Body of pancreas (tissue), 4 donors: Measurements from ENCODE around the gene RAB7A.

ENCODE experiments used
- POLR2A ChIP-seq, 3 donors: fragments of 450-650 bp; IDR thresholded peaks; one replicate each; pipeline ENCODE4 v1.6.1; 2016; ENCODE audit warnings: antibody characterized with exemption in 3 of 3, mild to moderate bottlenecking in 2 of 3
- TF ChIP-seq, protein P1 (sequence below), 7 experiments: fragments of 450-650 bp in 4 of 7; fragments of 200-600 bp in 3 of 7; sonication (generic) in 3 of 7; IDR thresholded peaks; one replicate each; pipeline ENCODE4 v1.5.1; 2016 to 2019; ENCODE audit warnings: antibody characterized with exemption in 7 of 7

DNA sequence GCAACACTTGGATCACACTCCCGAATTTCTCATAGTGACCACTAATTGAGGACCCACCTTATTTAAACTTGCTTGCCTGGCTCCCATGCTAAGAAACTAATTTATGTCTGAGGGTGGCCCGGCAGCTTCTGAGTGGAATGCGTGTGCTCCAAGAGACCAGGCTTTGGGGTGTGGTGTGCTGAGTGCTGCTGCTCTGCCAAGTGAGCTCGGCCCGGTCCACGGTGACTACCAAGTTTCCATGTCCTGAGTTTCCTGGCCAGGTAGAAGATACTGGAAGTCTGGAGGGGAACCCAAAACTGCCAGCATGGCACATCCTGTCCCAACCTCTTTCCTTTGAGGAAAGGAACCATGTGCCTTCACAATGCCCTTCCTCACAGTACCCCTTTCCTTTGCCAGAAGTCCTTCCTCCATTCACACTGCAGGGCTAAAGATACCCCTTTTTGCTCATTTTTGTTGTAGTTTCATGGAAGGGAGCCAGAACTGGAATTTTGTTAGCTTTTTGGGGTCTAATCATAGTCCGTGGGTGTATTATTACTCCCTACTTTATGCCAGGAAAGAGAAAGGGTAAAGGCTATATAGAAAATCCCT, 94.4 kb downstream of the RAB7A start:
- TF ChIP-seq, protein P1, sequence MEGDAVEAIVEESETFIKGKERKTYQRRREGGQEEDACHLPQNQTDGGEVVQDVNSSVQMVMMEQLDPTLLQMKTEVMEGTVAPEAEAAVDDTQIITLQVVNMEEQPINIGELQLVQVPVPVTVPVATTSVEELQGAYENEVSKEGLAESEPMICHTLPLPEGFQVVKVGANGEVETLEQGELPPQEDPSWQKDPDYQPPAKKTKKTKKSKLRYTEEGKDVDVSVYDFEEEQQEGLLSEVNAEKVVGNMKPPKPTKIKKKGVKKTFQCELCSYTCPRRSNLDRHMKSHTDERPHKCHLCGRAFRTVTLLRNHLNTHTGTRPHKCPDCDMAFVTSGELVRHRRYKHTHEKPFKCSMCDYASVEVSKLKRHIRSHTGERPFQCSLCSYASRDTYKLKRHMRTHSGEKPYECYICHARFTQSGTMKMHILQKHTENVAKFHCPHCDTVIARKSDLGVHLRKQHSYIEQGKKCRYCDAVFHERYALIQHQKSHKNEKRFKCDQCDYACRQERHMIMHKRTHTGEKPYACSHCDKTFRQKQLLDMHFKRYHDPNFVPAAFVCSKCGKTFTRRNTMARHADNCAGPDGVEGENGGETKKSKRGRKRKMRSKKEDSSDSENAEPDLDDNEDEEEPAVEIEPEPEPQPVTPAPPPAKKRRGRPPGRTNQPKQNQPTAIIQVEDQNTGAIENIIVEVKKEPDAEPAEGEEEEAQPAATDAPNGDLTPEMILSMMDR (IDR thresholded peaks at IDR 0.05) = no peak
- TF ChIP-seq POLR2A (IDR thresholded peaks at IDR 0.05) = no peak
